H9 (cell line): ENCODE measurements around the gene TRPC6. TPM values are rescaled to one million over a fixed set of nuclear protein-coding genes. Genes with fewer than 3 reads are reported as not detected.

Experiments
- DNase-seq: peaks from one replicate; pipeline ENCODE4 v3.0.0-alpha.2; 2017
- H2AFZ ChIP-seq: one replicate; pipeline ENCODE4 v1.6.1; 2013; ENCODE audit warnings: mild to moderate bottlenecking, low read length, control low read depth, moderate library complexity
- H2AK5ac ChIP-seq: 2 replicates; pipeline ENCODE4 v1.6.1; 2013; ENCODE audit warnings: low read length, control low read depth, mixed read lengths; ENCODE audit not compliant: insufficient read length
- H2BK120ac ChIP-seq: one replicate; pipeline ENCODE4 v1.6.1; 2013; ENCODE audit warnings: low read depth, mild to moderate bottlenecking, low read length, control low read depth, inconsistent platforms; ENCODE audit not compliant: poor library complexity, severe bottlenecking
- H2BK12ac ChIP-seq: 2 replicates; pipeline ENCODE4 v1.6.1; 2013; ENCODE audit warnings: low read length, control low read depth, mixed read lengths, low read depth; ENCODE audit not compliant: insufficient read length
- H2BK15ac ChIP-seq: 2 replicates; pipeline ENCODE4 v1.6.1; 2013; ENCODE audit warnings: low read depth, low read length, control low read depth
- H2BK20ac ChIP-seq: one replicate; pipeline ENCODE4 v1.6.1; 2013; ENCODE audit warnings: low read depth, mild to moderate bottlenecking, low read length, control low read depth, inconsistent platforms; ENCODE audit not compliant: poor library complexity, severe bottlenecking
- H2BK5ac ChIP-seq: 2 replicates; pipeline ENCODE4 v1.6.1; 2013; ENCODE audit warnings: low read length, control low read depth, mixed read lengths; ENCODE audit not compliant: insufficient read length
- H3K14ac ChIP-seq: 2 replicates; pipeline ENCODE4 v1.6.1; 2013; ENCODE audit warnings: low read length, control low read depth; ENCODE audit not compliant: insufficient read depth
- H3K18ac ChIP-seq: 2 replicates; pipeline ENCODE4 v1.6.1; 2013; ENCODE audit warnings: low read depth, mild to moderate bottlenecking, mixed read lengths, low read length, control low read depth; ENCODE audit not compliant: insufficient read length
- H3K23ac ChIP-seq: 2 replicates; pipeline ENCODE4 v1.6.1; 2013; ENCODE audit warnings: low read length, control low read depth, mixed read lengths, low read depth; ENCODE audit not compliant: insufficient read length
- H3K23me2 ChIP-seq: 2 replicates; pipeline ENCODE4 v1.6.1; 2013; ENCODE audit warnings: low read depth, mild to moderate bottlenecking, mixed read lengths, low read length, control low read depth; ENCODE audit not compliant: insufficient read length, poor library complexity, severe bottlenecking
- H3K27ac ChIP-seq: 2 replicates; pipeline ENCODE4 v1.5.1; 2013; ENCODE audit warnings: low read length, control low read depth, mixed read lengths, low read depth; ENCODE audit not compliant: insufficient read length
- H3K27me3 ChIP-seq: 2 replicates; pipeline ENCODE4 v1.6.1; 2013; ENCODE audit warnings: low read length, control low read depth, inconsistent platforms; ENCODE audit not compliant: insufficient read depth
- H3K4ac ChIP-seq: 2 replicates; pipeline ENCODE4 v1.6.1; 2013; ENCODE audit warnings: low read depth, mild to moderate bottlenecking, control low read depth, inconsistent platforms, low read length, moderate library complexity
- H3K4me1 ChIP-seq: 2 replicates; pipeline ENCODE4 v1.6.1; 2013; ENCODE audit warnings: low read length, control low read depth, inconsistent platforms; ENCODE audit not compliant: insufficient read depth
- H3K4me2 ChIP-seq: 2 replicates; pipeline ENCODE4 v1.6.1; 2013; ENCODE audit warnings: low read length, control low read depth, mixed read lengths; ENCODE audit not compliant: insufficient read length, insufficient read depth
- H3K56ac ChIP-seq: 2 replicates; pipeline ENCODE4 v1.6.1; 2013; ENCODE audit warnings: low read depth, mild to moderate bottlenecking, mixed read lengths, low read length, control low read depth; ENCODE audit not compliant: insufficient read length
- H3K79me1 ChIP-seq: 2 replicates; pipeline ENCODE4 v1.6.1; 2013; ENCODE audit warnings: low read depth, mild to moderate bottlenecking, moderate library complexity, low read length, control low read depth, inconsistent platforms; ENCODE audit not compliant: insufficient read depth, poor library complexity, severe bottlenecking
- H3K79me2 ChIP-seq: 2 replicates; pipeline ENCODE4 v1.6.1; 2013; ENCODE audit warnings: low read length, control low read depth, inconsistent platforms; ENCODE audit not compliant: insufficient read depth
- H3K9ac ChIP-seq: 2 replicates; pipeline ENCODE4 v1.6.1; 2013; ENCODE audit warnings: low read length, control low read depth, mixed read lengths; ENCODE audit not compliant: insufficient read length; ENCODE audit errors: extremely low read depth
- H3K9me3 ChIP-seq: one replicate; pipeline ENCODE4 v1.6.1; 2013; ENCODE audit warnings: low read depth, low read length, inconsistent platforms; ENCODE audit not compliant: control insufficient read depth
- H3T11ph ChIP-seq: one replicate; pipeline ENCODE4 v1.6.1; 2013; ENCODE audit warnings: mild to moderate bottlenecking, low read length, control low read depth, inconsistent platforms
- H4K20me1 ChIP-seq: one replicate; pipeline ENCODE4 v1.6.1; 2013; ENCODE audit not compliant: control insufficient read depth, insufficient read length, insufficient read depth
- H4K5ac ChIP-seq: 2 replicates; pipeline ENCODE4 v1.6.1; 2013; ENCODE audit warnings: low read depth, mild to moderate bottlenecking, mixed read lengths, low read length, control low read depth; ENCODE audit not compliant: insufficient read length
- H4K8ac ChIP-seq: replicated peaks from 2 replicates; pipeline ENCODE4 v1.6.1; 2013; ENCODE audit warnings: low read length, control low read depth, mixed read lengths, low read depth; ENCODE audit not compliant: insufficient read length
- H4K91ac ChIP-seq: 2 replicates; pipeline ENCODE4 v1.6.1; 2013; ENCODE audit warnings: low read depth, mild to moderate bottlenecking, moderate library complexity, mixed read lengths, low read length, control low read depth; ENCODE audit not compliant: insufficient read length
- H3K27ac Mint-ChIP-seq, 3 experiments: 2 replicates in 2 of 3; 3 replicates in 1 of 3; pipeline ENCODE4 v1.8.0; 2020 to 2021; ENCODE audit warnings: mixed read lengths in 3 of 3, mild to moderate bottlenecking in 1 of 3, moderate library complexity in 1 of 3
- H3K27me3 Mint-ChIP-seq: 2 replicates; pipeline ENCODE4 v1.8.0; 2021; ENCODE audit warnings: low read depth, mild to moderate bottlenecking, moderate library complexity, mixed read lengths
- H3K36me3 Mint-ChIP-seq, 3 experiments: 2 replicates in 2 of 3; 3 replicates in 1 of 3; pipeline ENCODE4 v1.8.0; 2020 to 2021; ENCODE audit warnings: low read depth in 3 of 3, mixed read lengths in 3 of 3; ENCODE audit not compliant: insufficient read depth in 1 of 3
- H3K4me1 Mint-ChIP-seq, 2 experiments: 2 replicates each; pipeline ENCODE4 v1.8.0; 2020; ENCODE audit warnings: mixed read lengths in 2 of 2
- H3K4me3 Mint-ChIP-seq, 2 experiments: 2 replicates in 1 of 2; 3 replicates in 1 of 2; pipeline ENCODE4 v1.8.0; 2020 to 2021; ENCODE audit warnings: mild to moderate bottlenecking in 2 of 2, mixed read lengths in 2 of 2, moderate library complexity in 1 of 2
- H3K9me3 Mint-ChIP-seq, 2 experiments: 2 replicates in 1 of 2; 3 replicates in 1 of 2; pipeline ENCODE4 v1.8.0; 2020; ENCODE audit warnings: mild to moderate bottlenecking in 2 of 2, mixed read lengths in 2 of 2, moderate library complexity in 1 of 2
- CTCF ChIP-seq: fragments of 200-600 bp; sonication (generic); conservative IDR thresholded peaks from 3 replicates; pipeline ENCODE4 v1.8.0; 2021; ENCODE audit warnings: antibody characterized with exemption, mild to moderate bottlenecking
- WGBS: extraction: QIAGEN DNeasy Blood & Tissue Kit; methylation state at CpG from one replicate; pipeline ENCODE4 v1.1.7; 2013; ENCODE audit warnings: missing lambda C conversion rate, low lambda C conversion rate, mixed read lengths; ENCODE audit not compliant: insufficient read length; ENCODE audit errors: extremely low coverage; 5-methylcytosine and 5-hydroxymethylcytosine counted together
- total RNA-seq: library from RNA; stranded (reverse); gene quantifications from 2 replicates; pipeline ENCODE4 v1.2.1, GENCODE V29; 2021

Gene TRPC6
- total RNA-seq, 1 experiment from 2014 or later, result 14.4 TPM

GRCh38 chr11:101528541-101528940, 55.3 kb downstream of the TRPC6 start:
- no peaks in the 10 kb centered on the region for H3K27me3 ChIP-seq
- no peaks in the 10 kb centered on the region for H3K9me3 ChIP-seq
- no peak overlapping the region for H2BK5ac ChIP-seq
- no peak overlapping the region for H4K8ac ChIP-seq
- H3K14ac ChIP-seq, result no peak overlapping the region
- Mint-ChIP-seq H3K4me1 (peaks cover 14 to 20% of the 10 kb centered on the region in 2 experiments), H3K27me3 (no peaks in the 10 kb centered on the region), H3K36me3 (peaks cover 0 to 14% (median 11%) of the 10 kb centered on the region in 3 experiments; a peak in 5 of 7 replicates), H3K9me3 (peaks cover 0 to 6% of the 10 kb centered on the region in 2 experiments; a peak in 1 of 5 replicates), H3K27ac (no peak overlapping the region), H3K4me3 (no peak overlapping the region)
- DNase-seq, result no peak
- no peaks in the 10 kb centered on the region for H3K4me1 ChIP-seq
- H3K23ac ChIP-seq, result no peak overlapping the region
- H4K20me1 ChIP-seq, result no peaks in the 10 kb centered on the region
- no peak overlapping the region for H4K5ac ChIP-seq
- no peaks in the 10 kb centered on the region for H3K79me2 ChIP-seq
- H3K56ac ChIP-seq, result no peak overlapping the region
- no peak for TF ChIP-seq CTCF
- H3K18ac ChIP-seq, result no peak overlapping the region
- WGBS, result no CpG with 5 or more reads among the region's 2 CpGs
- H3K9ac ChIP-seq, result no peak overlapping the region
- no peak overlapping the region for H2BK120ac ChIP-seq
- no peak overlapping the region for H4K91ac ChIP-seq
- no peaks in the 10 kb centered on the region for H3K23me2 ChIP-seq
- H3K4me2 ChIP-seq, result no peak overlapping the region
- no peak overlapping the region for H2BK15ac ChIP-seq
- H2BK12ac ChIP-seq, result no peak overlapping the region
- H2AK5ac ChIP-seq, result no peak overlapping the region
- no peak overlapping the region for H3K4ac ChIP-seq
- no peak overlapping the region for H3K27ac ChIP-seq
- no peaks in the 10 kb centered on the region for H3K79me1 ChIP-seq
- H2BK20ac ChIP-seq, result no peak overlapping the region
- H3T11ph ChIP-seq, result no peak overlapping the region
- H2AFZ ChIP-seq, result no peak overlapping the region
